Astrocyte of the cerebellum (primary cell): Measurements from ENCODE around the gene DLG2.

Source experiments
- DNase-seq: peaks from one replicate; pipeline ENCODE4 v3.0.0-alpha.2; 2011; ENCODE audit warnings: low read depth
- H3K4me3 ChIP-seq: 2 replicates; pipeline ENCODE4 v1.5.1; 2011; ENCODE audit warnings: mild to moderate bottlenecking, low read depth, low read length, moderate library complexity
- in situ Hi-C: cut with HindIII; loops from 2 replicates; pipeline ENCODE4 v1.10.0; 2017; ENCODE audit warnings: low sequenced_read_pairs
- TF ChIP-seq, protein P1 (sequence below): IDR thresholded peaks from 2 replicates; pipeline ENCODE4 v1.5.1; 2012; ENCODE audit warnings: low read length, low read depth, moderate library complexity, mild to moderate bottlenecking; ENCODE audit errors: missing control alignments

The DLG2 gene

DNA sequence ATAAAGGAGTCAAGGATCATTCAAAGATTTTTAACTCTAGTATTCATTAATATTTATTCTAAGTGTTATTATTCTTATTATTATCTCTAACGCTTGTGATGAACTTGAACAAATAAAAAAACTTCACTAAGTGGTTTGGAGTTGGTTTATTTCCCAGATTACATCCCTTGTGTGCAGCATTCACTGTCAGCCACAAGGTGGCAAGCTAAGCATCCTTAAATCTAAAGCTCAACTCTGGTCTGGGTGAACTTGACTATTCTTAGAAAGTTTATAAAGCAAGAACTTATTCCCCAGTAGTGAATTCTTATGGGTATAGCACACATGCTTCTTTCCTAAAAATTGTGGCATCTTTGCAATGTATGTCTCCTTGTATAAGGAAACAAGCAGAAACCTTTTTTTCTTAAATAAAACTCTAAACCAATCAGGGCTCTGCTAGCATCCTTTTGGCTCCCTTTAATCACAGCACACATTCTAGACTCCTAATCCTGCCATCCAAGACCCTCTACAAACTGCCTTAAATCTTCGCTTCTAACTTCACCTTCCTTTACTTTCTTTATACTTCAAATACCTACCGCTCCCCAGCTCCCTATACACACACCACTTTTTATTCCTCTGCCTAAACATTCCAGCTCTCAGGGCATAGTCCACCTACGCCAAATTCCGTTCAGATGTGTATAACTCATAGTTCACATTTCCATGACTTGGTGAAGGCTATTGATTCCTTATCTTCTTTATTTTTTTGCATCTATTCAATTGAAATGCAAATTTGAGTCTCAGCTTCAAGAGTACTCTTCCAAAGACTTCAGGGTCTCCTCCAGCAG lies 1068.8 kb downstream of the DLG2 start:
- peak; percentile 45 for DNase-seq
- TF ChIP-seq, protein P1, sequence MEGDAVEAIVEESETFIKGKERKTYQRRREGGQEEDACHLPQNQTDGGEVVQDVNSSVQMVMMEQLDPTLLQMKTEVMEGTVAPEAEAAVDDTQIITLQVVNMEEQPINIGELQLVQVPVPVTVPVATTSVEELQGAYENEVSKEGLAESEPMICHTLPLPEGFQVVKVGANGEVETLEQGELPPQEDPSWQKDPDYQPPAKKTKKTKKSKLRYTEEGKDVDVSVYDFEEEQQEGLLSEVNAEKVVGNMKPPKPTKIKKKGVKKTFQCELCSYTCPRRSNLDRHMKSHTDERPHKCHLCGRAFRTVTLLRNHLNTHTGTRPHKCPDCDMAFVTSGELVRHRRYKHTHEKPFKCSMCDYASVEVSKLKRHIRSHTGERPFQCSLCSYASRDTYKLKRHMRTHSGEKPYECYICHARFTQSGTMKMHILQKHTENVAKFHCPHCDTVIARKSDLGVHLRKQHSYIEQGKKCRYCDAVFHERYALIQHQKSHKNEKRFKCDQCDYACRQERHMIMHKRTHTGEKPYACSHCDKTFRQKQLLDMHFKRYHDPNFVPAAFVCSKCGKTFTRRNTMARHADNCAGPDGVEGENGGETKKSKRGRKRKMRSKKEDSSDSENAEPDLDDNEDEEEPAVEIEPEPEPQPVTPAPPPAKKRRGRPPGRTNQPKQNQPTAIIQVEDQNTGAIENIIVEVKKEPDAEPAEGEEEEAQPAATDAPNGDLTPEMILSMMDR = peak; percentile 90
- in situ Hi-C loops = no loop called here
- no peak overlapping the region for H3K4me3 ChIP-seq

DNA sequence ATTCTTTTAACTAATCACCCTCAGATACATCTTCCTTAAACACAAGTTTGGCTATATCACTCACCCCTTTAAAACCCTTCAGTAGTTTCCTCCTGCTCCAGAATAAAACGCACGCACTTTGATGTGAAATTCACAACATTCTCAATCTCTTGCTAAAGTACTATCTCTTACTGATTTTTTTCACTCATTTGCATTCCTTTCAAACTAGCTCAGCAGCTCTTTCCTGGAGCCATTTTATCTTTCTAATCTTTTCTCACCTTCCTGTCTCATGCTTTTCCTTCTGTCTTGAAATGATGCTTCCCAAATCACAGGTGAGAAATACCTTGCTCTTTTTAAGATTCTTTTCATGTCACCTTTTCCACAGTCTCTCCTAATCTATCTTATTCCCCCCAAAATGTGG lies 1074.4 kb downstream of the DLG2 start:
- DNase-seq = no peak
- H3K4me3 ChIP-seq = no peak overlapping the region
- TF ChIP-seq, protein P1 = no peak
- in situ Hi-C loops = no loop called here

DNA sequence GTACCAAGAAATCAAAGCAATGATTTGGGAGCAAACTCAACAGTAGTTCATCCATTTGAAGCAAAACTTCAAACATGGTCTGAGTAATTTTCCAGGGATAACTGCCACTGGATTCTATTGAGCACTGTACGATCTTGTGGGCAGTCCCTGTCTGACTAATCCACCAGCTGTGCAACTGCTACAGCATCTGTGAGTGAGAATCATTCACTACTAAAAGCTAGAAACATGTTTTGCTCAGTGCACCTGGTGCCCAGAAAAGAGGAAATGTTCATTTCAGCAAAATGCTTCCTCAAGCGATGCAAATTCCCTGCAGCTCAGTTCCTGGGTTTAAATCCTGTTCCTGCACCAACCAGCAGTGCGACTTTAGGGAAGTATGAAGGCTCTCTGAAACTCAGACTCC lies 1077.9 kb downstream of the DLG2 start:
- in situ Hi-C loops = loop anchor here (25.0 kb wide), 1 partner anchor 712 kb away; no protein-coding TSS in a partner anchor
- TF ChIP-seq, protein P1 = no peak
- no peak overlapping the region for H3K4me3 ChIP-seq
- DNase-seq = no peak

DNA sequence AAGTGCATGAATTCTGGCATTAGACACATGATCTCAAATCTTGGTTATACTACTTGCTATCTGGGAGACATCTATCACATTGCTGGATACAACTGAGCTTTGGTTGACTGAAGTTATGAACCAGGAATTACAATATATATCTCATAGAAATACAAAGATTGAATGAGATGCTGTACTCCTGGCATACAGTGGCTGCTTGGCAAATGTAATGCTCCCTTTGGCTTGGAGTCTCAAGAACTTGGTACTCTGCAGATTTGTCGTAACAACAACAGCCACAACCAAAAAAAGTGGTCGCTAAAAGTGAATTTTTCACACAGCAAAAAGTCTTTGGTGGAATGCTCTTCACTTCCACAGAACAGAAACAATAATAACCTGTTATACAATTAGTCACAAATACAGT lies 1082.6 kb downstream of the DLG2 start:
- no peak overlapping the region for H3K4me3 ChIP-seq
- TF ChIP-seq, protein P1 = no peak
- DNase-seq = no peak
- in situ Hi-C loops = loop anchor here (25.0 kb wide), 1 partner anchor 707 kb away; no protein-coding TSS in a partner anchor

DNA sequence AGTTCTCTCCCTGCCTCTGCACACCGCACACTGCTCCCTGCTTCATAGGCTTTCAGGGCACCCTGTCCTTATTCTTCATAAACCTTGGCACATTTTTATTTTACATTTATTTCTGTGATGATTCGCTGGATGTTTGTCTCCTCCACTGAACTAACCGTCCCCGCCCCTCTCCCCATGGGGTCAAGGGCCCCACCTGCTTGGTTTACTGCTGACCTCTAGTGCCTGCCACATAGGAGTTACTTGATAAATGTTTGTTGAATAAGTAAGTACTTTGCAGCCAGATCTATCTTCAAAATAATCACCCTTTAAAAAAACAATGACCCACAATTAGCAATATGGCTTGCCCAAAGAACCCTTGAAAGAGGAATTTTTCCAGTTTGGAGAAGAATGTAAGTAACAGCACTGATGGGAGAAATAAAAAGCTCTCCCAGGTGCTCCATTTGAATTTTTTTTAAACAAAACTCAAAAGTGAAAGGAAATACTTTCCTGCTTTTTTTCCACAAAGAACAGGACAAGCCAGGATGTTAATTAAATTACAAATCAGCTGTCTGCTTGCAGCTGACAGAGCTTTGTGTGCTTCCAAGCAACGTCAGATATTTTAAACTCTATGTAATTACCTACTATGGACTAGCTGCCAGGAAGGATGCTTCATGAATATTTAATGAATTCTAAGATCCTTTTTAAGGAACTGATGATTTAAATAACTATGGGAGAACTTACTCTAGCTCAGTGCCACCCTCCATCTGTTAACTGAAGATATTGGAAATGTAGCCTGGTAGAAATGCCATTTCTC lies 1083.6 kb downstream of the DLG2 start:
- TF ChIP-seq, protein P1 = no peak
- no peak overlapping the region for H3K4me3 ChIP-seq
- no peak for DNase-seq
- in situ Hi-C loops = loop anchor here (25.0 kb wide), 1 partner anchor 706 kb away; no protein-coding TSS in a partner anchor

DNA sequence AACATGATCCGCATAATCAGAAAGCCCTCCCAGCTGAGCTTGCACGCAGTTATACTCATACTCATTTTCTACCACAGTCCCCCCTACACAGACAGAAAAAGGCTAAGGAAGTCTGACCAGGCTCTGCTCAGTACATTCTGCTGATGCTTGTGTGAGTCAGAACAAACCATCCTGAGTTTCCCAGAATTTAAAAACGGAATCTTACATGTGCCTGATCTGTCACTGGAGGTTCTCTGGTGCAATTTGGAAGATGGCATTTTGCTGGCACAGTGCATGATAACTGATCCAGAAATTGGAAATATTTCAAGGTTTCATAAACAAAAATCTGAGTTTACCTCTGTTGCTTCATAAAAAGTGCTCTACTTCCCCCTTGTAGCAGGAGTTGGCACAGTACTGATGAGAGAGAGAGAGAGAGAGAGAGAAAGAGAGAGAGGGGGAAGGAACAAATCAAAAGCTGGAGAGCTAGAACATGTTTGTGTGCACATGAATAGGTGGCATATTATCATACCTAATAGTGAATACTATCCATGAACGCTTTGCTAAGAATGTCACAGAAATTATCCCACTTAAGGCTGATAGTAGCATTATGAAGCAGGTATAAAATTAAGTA lies 1085.3 kb downstream of the DLG2 start:
- TF ChIP-seq, protein P1 = no peak
- DNase-seq = peak; percentile 4
- in situ Hi-C loops = loop anchor here (25.0 kb wide), 1 partner anchor 705 kb away; no protein-coding TSS in a partner anchor
- no peak overlapping the region for H3K4me3 ChIP-seq
